Mesenchymal stem cell (in vitro differentiated cells and primary cell): ENCODE results near the gene IL17RD. TPM values are rescaled to one million over a fixed set of nuclear protein-coding genes. Genes with fewer than 3 reads are reported as not detected.
A peak's percentile ranks its signal among the peaks of the same experiment; 100 is the strongest.

Experiments
- DNase-seq: peaks from one replicate; pipeline ENCODE4 v3.0.0-alpha.2; 2013
- H2AFZ ChIP-seq: one replicate; pipeline ENCODE4 v1.6.1; 2013; ENCODE audit warnings: low read depth, mild to moderate bottlenecking, control low read depth, inconsistent platforms, low read length, moderate library complexity
- H2AK5ac ChIP-seq: 2 replicates; pipeline ENCODE4 v1.6.1; 2013; ENCODE audit warnings: low read length, moderate library complexity, mild to moderate bottlenecking, inconsistent platforms; ENCODE audit not compliant: severe bottlenecking
- H2BK120ac ChIP-seq: one replicate; pipeline ENCODE4 v1.6.1; 2013; ENCODE audit warnings: low read depth, mild to moderate bottlenecking, inconsistent platforms, low read length, moderate library complexity
- H2BK12ac ChIP-seq, 2 experiments: one replicate each; pipeline ENCODE4 v1.6.1; 2013; ENCODE audit warnings: inconsistent platforms in 2 of 2, low read length in 2 of 2, mild to moderate bottlenecking in 2 of 2, moderate library complexity in 2 of 2, control low read depth in 1 of 2
- H2BK15ac ChIP-seq: one replicate; pipeline ENCODE4 v1.6.1; 2013; ENCODE audit warnings: mild to moderate bottlenecking, low read depth, inconsistent platforms; ENCODE audit not compliant: poor library complexity, severe bottlenecking
- H2BK5ac ChIP-seq: 2 replicates; pipeline ENCODE4 v1.6.1; 2013; ENCODE audit warnings: low read depth, mild to moderate bottlenecking, low read length, control low read depth, inconsistent platforms; ENCODE audit not compliant: poor library complexity, severe bottlenecking
- H3K14ac ChIP-seq, 2 experiments: one replicate each; pipeline ENCODE4 v1.6.1; 2013; ENCODE audit warnings: inconsistent platforms in 2 of 2, low read length in 2 of 2, control low read depth in 1 of 2, mild to moderate bottlenecking in 1 of 2, moderate library complexity in 1 of 2
- H3K18ac ChIP-seq, 2 experiments: one replicate each; pipeline ENCODE4 v1.6.1; 2013; ENCODE audit warnings: inconsistent platforms in 2 of 2, low read length in 2 of 2, control low read depth in 1 of 2, low read depth in 1 of 2, mild to moderate bottlenecking in 1 of 2
- H3K23ac ChIP-seq, 2 experiments: one replicate each; pipeline ENCODE4 v1.6.1; 2013; ENCODE audit warnings: inconsistent platforms in 2 of 2, low read length in 2 of 2, mild to moderate bottlenecking in 2 of 2, moderate library complexity in 2 of 2, control low read depth in 1 of 2
- H3K27ac ChIP-seq: 2 replicates; pipeline ENCODE4 v1.5.1; 2013; ENCODE audit warnings: mild to moderate bottlenecking, moderate library complexity, low read length, control low read depth, inconsistent platforms; ENCODE audit not compliant: poor library complexity, severe bottlenecking
- H3K27me3 ChIP-seq, 2 experiments: 2 replicates each; pipeline versions ENCODE4 v1.6.1 to v1.7.0; 2013; ENCODE audit warnings: low read length in 2 of 2, mild to moderate bottlenecking in 2 of 2, moderate library complexity in 2 of 2, control low read depth in 1 of 2, inconsistent platforms in 1 of 2; ENCODE audit not compliant: control insufficient read depth in 1 of 2, insufficient read depth in 1 of 2
- H3K36me3 ChIP-seq, 2 experiments: 2 replicates each; pipeline versions ENCODE4 v1.6.1 to v1.7.0; 2013; ENCODE audit warnings: low read length in 2 of 2, control low read depth in 1 of 2, inconsistent platforms in 1 of 2, low read depth in 1 of 2, mild to moderate bottlenecking in 1 of 2; ENCODE audit not compliant: insufficient read depth in 2 of 2, control insufficient read depth in 1 of 2
- H3K4ac ChIP-seq, 2 experiments: one replicate each; pipeline ENCODE4 v1.6.1; 2013; ENCODE audit warnings: inconsistent platforms in 2 of 2, low read length in 2 of 2, mild to moderate bottlenecking in 2 of 2, moderate library complexity in 2 of 2, control low read depth in 1 of 2, low read depth in 1 of 2
- H3K4me1 ChIP-seq: 2 replicates; pipeline ENCODE4 v1.6.1; 2013; ENCODE audit warnings: low read depth, low read length, control low read depth; ENCODE audit not compliant: control insufficient read depth, insufficient read depth
- H3K4me2 ChIP-seq: 2 replicates; pipeline ENCODE4 v1.6.1; 2013; ENCODE audit warnings: low read length, mild to moderate bottlenecking, inconsistent platforms; ENCODE audit not compliant: poor library complexity, severe bottlenecking
- H3K4me3 ChIP-seq, 2 experiments: 2 replicates each; pipeline versions ENCODE4 v1.5.1 to v1.7.0; 2013; ENCODE audit warnings: low read length in 2 of 2, mild to moderate bottlenecking in 2 of 2, control low read depth in 1 of 2, low read depth in 1 of 2; ENCODE audit not compliant: insufficient read depth in 1 of 2
- H3K79me1 ChIP-seq: replicated peaks from 2 replicates; pipeline ENCODE4 v1.6.1; 2013; ENCODE audit warnings: mild to moderate bottlenecking, control low read depth, low read length, inconsistent platforms; ENCODE audit not compliant: poor library complexity, severe bottlenecking
- H3K9ac ChIP-seq: 2 replicates; pipeline ENCODE4 v1.7.0; 2013; ENCODE audit warnings: mild to moderate bottlenecking, low read length, moderate library complexity
- H3K9me3 ChIP-seq: 2 replicates; pipeline ENCODE4 v1.7.0; 2013; ENCODE audit warnings: mild to moderate bottlenecking, low read length; ENCODE audit not compliant: control insufficient read depth
- H4K8ac ChIP-seq: one replicate; pipeline ENCODE4 v1.6.1; 2013; ENCODE audit warnings: inconsistent platforms, mild to moderate bottlenecking, low read length, moderate library complexity
- H4K91ac ChIP-seq: one replicate; pipeline ENCODE4 v1.6.1; 2013; ENCODE audit warnings: mild to moderate bottlenecking, low read length, inconsistent platforms
- WGBS: methylation state at CpG from one replicate; pipeline ENCODE4 v1.1.7; 2013; ENCODE audit warnings: mixed read lengths; 5-methylcytosine and 5-hydroxymethylcytosine counted together
- polyA plus RNA-seq, 2 experiments: library from polyadenylated mRNA; stranded (reverse); fragments of 200-250 nt; gene quantifications; one replicate each; pipeline ENCODE4 v1.2.3, GENCODE V29; 2013

The IL17RD gene
- 0.65 TPM for polyA plus RNA-seq (2013, experiment 1 of 2)
- polyA plus RNA-seq (2013, experiment 2 of 2) = 0.58 TPM

GRCh38 chr3:57164657-57165573 lies at the start of gene IL17RD:
TSS of gene IL17RD (minus strand) at chr3:57165353. CDS start at chr3:57165286, 67 bp downstream.
- H3K36me3 ChIP-seq = no peaks in the 10 kb centered on the region
- H3K9me3 ChIP-seq = no peaks in the 10 kb centered on the region
- peak within 1 kb of the TSS in 1 of 2 experiments; percentile 74 for H3K18ac ChIP-seq
- DNase-seq = peak; percentile 73
- no peak within 1 kb of the TSS for H2AK5ac ChIP-seq
- no peak within 1 kb of the TSS for H3K23ac ChIP-seq
- no peaks in the 10 kb centered on the region for H3K79me1 ChIP-seq
- no peak within 1 kb of the TSS for H2BK120ac ChIP-seq
- H4K91ac ChIP-seq = no peak within 1 kb of the TSS
- no peak within 1 kb of the TSS for H2BK5ac ChIP-seq
- under 1% methylated on average over 66 of the region's 98 CpGs for WGBS
- no peak within 1 kb of the TSS for H3K27ac ChIP-seq
- H3K14ac ChIP-seq = peak within 1 kb of the TSS in 1 of 2 experiments; percentile 79
- peak within 1 kb of the TSS; percentile 68 for H2BK15ac ChIP-seq
- peak within 1 kb of the TSS; percentile 77 to 83 for H3K4me3 ChIP-seq
- peak within 1 kb of the TSS in 1 of 2 experiments; percentile 47 for H2BK12ac ChIP-seq
- peak within 1 kb of the TSS; percentile 97 for H3K4me2 ChIP-seq
- peak within 1 kb of the TSS; percentile 90 for H2AFZ ChIP-seq
- peaks cover 11% of the 10 kb centered on the region for H3K4me1 ChIP-seq
- H3K9ac ChIP-seq = peak within 1 kb of the TSS; percentile 68
- H3K27me3 ChIP-seq = peaks cover 20 to 47% of the 10 kb centered on the region in 2 experiments
- H4K8ac ChIP-seq = no peak within 1 kb of the TSS
- H3K4ac ChIP-seq = no peak within 1 kb of the TSS

GRCh38 chr3:57206423-57206822 lies 41.3 kb upstream of the IL17RD start:
- DNase-seq = no peak
- H3K27me3 ChIP-seq = no peaks in the 10 kb centered on the region
- no peak overlapping the region for H3K14ac ChIP-seq
- H2AFZ ChIP-seq = no peak overlapping the region
- H4K91ac ChIP-seq = no peak overlapping the region
- H3K79me1 ChIP-seq = no peaks in the 10 kb centered on the region
- H3K36me3 ChIP-seq = no peaks in the 10 kb centered on the region
- no peak overlapping the region for H2BK120ac ChIP-seq
- H3K18ac ChIP-seq = no peak overlapping the region
- no peak overlapping the region for H3K27ac ChIP-seq
- H3K9me3 ChIP-seq = no peaks in the 10 kb centered on the region
- H2AK5ac ChIP-seq = no peak overlapping the region
- no peak overlapping the region for H3K9ac ChIP-seq
- H4K8ac ChIP-seq = no peak overlapping the region
- no peak overlapping the region for H2BK12ac ChIP-seq
- no peak overlapping the region for H2BK5ac ChIP-seq
- H3K4me1 ChIP-seq = no peaks in the 10 kb centered on the region
- H3K4me3 ChIP-seq = no peak overlapping the region
- no peak overlapping the region for H2BK15ac ChIP-seq
- H3K4ac ChIP-seq = no peak overlapping the region
- no peak overlapping the region for H3K4me2 ChIP-seq
- no peak overlapping the region for H3K23ac ChIP-seq
- WGBS = 96% methylated on average over 2 of the region's 2 CpGs

GRCh38 chr3:57199895-57200297 lies 34.7 kb upstream of the IL17RD start, which contains the start of gene HESX1:
TSS of gene HESX1 (minus strand) at chr3:57199978. CDS start at chr3:57199918, 60 bp downstream.
- H3K36me3 ChIP-seq = no peaks in the 10 kb centered on the region
- H3K4ac ChIP-seq = no peak within 1 kb of the TSS
- no peaks in the 10 kb centered on the region for H3K4me1 ChIP-seq
- H3K14ac ChIP-seq = no peak within 1 kb of the TSS
- WGBS = 28% methylated on average over 4 of the region's 4 CpGs
- no peak within 1 kb of the TSS for H4K8ac ChIP-seq
- no peak within 1 kb of the TSS for H4K91ac ChIP-seq
- H2AFZ ChIP-seq = no peak within 1 kb of the TSS
- H2BK15ac ChIP-seq = no peak within 1 kb of the TSS
- H2BK120ac ChIP-seq = no peak within 1 kb of the TSS
- no peak within 1 kb of the TSS for H2BK12ac ChIP-seq
- H3K27ac ChIP-seq = no peak within 1 kb of the TSS
- no peaks in the 10 kb centered on the region for H3K27me3 ChIP-seq
- H3K18ac ChIP-seq = no peak within 1 kb of the TSS
- DNase-seq = no peak
- no peak within 1 kb of the TSS for H3K23ac ChIP-seq
- H3K4me3 ChIP-seq = no peak within 1 kb of the TSS
- no peaks in the 10 kb centered on the region for H3K79me1 ChIP-seq
- no peak within 1 kb of the TSS for H3K9ac ChIP-seq
- no peaks in the 10 kb centered on the region for H3K9me3 ChIP-seq
- no peak within 1 kb of the TSS for H3K4me2 ChIP-seq
- no peak within 1 kb of the TSS for H2BK5ac ChIP-seq
- H2AK5ac ChIP-seq = no peak within 1 kb of the TSS

- Histone ChIP-seq H3K9ac (no peak overlapping the region), H3K23ac (no peak overlapping the region), H2BK12ac (no peak overlapping the region), H2AK5ac (no peak overlapping the region), H3K4me3 (no peak overlapping the region), H4K91ac (no peak overlapping the region), H3K18ac (no peak overlapping the region), H3K36me3 (no peaks in the 10 kb centered on the region), H2BK15ac (no peak overlapping the region), H3K9me3 (no peaks in the 10 kb centered on the region), H3K4me1 (no peaks in the 10 kb centered on the region), H2BK120ac (no peak overlapping the region), H2AFZ (no peak overlapping the region), H2BK5ac (no peak overlapping the region), H3K79me1 (no peaks in the 10 kb centered on the region), H4K8ac (no peak overlapping the region), H3K27ac (no peak overlapping the region), H3K4me2 (no peak overlapping the region), H3K27me3 (no peaks in the 10 kb centered on the region), H3K4ac (no peak overlapping the region), H3K14ac (no peak overlapping the region)
- no peak for DNase-seq
- WGBS = 95% methylated on average over 4 of the region's 4 CpGs
Measured at GRCh38 chr3:57194641-57195040, 29.5 kb upstream of the IL17RD start.
